Subcutaneous adipose tissue (tissue), 4 donors: ENCODE results near the gene XRN1. TPM values are rescaled to one million over a fixed set of nuclear protein-coding genes. Genes with fewer than 3 reads are reported as not detected.

ENCODE experiments used
- total RNA-seq, 4 donors: library from RNA; depleted of rRNA; stranded (reverse); fragments of >200 nt; gene quantifications; one replicate each; pipeline ENCODE4 v1.1.0, GENCODE V29; 2016
- TF ChIP-seq, protein P1 (sequence below): fragments of 450-650 bp; IDR thresholded peaks from one replicate; pipeline ENCODE4 v1.5.1; 2016; ENCODE audit warnings: low read depth, mild to moderate bottlenecking, control low read depth, antibody characterized with exemption, moderate library complexity

The XRN1 gene
- total RNA-seq, 4 donors from 2014 or later: 49.6 to 83.3 (median 58.9) TPM

DNA sequence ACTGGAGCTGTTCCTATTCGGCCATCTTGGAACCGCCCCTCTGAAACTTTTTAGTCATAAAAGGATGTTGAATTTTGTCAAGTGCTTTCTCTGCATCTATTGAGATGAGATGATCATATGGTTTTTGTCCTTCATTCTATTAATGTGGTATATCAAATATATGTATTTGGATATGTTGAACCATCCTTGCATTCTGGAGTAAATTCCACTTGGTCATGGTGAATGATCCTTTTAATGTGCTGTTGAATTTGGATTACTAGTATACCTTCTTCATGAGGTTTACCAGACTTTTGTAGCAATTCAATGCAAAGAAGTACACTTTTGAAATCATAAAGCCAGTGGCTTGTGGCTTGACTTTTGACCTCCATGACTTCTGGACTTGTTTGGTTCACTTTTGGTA lies 33.4 kb upstream of the XRN1 start:
- TF ChIP-seq, protein P1, sequence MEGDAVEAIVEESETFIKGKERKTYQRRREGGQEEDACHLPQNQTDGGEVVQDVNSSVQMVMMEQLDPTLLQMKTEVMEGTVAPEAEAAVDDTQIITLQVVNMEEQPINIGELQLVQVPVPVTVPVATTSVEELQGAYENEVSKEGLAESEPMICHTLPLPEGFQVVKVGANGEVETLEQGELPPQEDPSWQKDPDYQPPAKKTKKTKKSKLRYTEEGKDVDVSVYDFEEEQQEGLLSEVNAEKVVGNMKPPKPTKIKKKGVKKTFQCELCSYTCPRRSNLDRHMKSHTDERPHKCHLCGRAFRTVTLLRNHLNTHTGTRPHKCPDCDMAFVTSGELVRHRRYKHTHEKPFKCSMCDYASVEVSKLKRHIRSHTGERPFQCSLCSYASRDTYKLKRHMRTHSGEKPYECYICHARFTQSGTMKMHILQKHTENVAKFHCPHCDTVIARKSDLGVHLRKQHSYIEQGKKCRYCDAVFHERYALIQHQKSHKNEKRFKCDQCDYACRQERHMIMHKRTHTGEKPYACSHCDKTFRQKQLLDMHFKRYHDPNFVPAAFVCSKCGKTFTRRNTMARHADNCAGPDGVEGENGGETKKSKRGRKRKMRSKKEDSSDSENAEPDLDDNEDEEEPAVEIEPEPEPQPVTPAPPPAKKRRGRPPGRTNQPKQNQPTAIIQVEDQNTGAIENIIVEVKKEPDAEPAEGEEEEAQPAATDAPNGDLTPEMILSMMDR: no peak

DNA sequence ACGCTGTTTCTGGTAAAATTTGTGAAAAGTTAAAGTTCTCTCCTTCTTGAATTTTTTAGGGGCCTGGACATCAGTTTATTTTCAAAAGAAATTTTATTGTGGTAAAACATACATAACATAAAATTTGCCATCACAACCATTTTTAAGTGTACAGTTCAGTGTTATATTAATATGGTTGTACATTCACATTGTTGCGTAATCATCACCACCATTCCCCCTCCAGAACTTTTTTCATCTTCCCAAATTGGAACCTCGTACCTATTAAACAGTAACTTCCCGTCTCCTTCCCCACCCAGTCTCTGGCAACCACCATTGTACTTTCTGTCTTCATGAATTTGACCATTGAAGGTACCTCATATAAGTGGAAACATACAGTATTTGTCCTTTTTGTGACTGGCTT lies 23.0 kb upstream of the XRN1 start:
- TF ChIP-seq, protein P1: no peak

DNA sequence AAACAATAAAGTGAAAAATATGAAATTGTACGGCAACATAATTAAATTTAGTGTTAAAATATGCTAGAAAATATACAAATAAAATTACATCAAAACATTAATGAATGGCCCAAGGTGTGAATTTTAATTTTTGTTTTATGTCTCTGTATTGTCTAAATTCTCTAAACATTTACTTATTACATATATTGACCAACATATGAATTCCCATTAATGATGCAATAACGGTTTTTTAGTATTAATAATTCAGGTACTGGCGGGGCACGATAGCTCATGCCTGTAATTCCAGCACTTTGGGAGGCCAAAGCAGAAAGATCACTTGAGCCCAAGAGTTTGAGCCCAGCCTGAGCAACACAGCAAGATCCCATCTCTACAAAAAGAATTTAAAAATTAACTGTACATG lies 20.6 kb upstream of the XRN1 start:
- TF ChIP-seq, protein P1: no peak

DNA sequence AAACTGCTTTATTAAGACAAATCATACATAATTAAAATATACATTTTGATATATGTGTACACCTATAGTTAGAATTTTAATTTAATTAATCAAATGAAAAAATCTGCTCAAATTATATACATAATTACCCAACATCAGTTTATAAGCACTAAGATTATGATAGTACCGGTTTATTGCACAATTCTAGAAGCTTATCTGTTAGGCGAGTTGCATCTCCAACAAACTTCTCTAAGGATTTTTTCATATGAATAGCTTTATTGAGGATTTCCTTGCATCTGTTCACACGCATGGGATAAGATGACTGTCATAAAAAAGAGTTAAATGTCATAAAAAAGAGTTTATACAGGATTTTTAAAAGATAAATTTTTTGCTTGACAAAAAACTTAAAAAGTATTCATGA lies 19.9 kb upstream of the XRN1 start:
- TF ChIP-seq, protein P1: no peak

DNA sequence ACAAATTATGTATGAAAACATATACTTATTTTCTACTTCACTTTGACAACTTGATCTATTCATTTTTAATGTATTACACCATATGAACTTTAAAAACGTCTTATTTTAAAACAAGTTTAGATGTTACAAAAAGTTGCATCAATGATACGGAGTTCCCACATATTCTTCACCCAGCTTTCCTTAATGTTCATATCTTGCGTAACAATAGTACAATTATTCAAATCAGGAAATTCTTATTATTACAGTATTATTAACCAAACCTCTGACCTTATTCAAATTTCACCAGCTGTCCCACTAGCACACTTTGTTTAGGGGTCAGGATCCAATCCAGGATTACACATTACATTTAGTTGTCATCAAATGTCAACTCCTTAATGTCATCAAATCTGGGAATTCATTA lies 12.9 kb upstream of the XRN1 start:
- TF ChIP-seq, protein P1: no peak

DNA sequence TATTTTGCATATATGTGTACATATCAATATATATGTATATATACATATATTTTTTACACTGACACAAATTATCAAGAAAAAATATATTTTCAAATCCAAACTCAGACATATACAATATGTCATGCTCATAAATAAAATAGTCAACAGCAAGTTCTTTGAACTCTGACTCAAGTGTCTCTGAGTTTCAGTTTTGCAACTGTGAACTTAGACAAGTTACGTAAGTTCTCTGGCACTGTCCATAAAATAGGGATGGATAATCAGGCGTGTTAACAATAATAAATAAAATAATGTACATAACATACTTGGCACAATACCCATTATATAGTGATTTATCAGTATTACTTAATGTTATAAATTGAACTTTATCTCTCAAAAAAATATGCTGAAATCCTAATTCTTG lies 12.1 kb upstream of the XRN1 start:
- TF ChIP-seq, protein P1: no peak

DNA sequence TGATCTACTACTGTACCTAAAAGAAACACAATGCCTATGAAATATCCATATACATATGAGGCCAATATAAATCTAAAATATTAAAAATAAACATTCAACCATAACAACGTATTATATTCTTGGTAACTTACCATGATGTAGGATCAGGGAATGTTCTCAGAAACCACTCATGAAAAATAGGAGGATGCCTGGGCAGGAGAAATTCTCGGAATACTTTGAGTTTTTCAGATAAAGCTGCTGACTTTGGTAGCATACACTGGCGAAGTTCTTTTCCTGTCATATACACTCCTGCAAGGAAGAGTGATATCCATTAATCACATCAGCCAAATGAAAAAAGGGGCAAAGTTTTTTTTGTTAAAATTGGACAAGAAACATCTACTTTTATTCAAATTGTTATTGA lies 11.3 kb upstream of the XRN1 start:
- TF ChIP-seq, protein P1: no peak
